Measurements from ENCODE around the gene SNAP29.
"Not testable (repeated sequence)": the region's sequence is repeated elsewhere in the genome, so short reads cannot be mapped to it uniquely, and the experiment has no call there.

The SNAP29 gene

GRCh38 chr22:20825216-20825615 is 33.6 kb upstream of the SNAP29 start:
- not testable (repeated sequence) for H3K4me3 Mint-ChIP-seq; H3K27ac Mint-ChIP-seq; H3K27me3 Mint-ChIP-seq; H3K9me3 Mint-ChIP-seq (ENCODE audit: low read depth); H3K4me1 Mint-ChIP-seq (ENCODE audit: low read depth)
- peaks cover 14% of the 10 kb centered on the region for H3K36me3 Mint-ChIP-seq

GRCh38 chr22:20825624-20826023 is 33.2 kb upstream of the SNAP29 start:
- Mint-ChIP-seq H3K9me3 (ENCODE audit: low read depth) (no peaks in the 10 kb centered on the region), H3K27me3 (no peaks in the 10 kb centered on the region), H3K4me1 (ENCODE audit: low read depth) (no peaks in the 10 kb centered on the region), H3K36me3 (peaks cover 16% of the 10 kb centered on the region), H3K27ac (no peak overlapping the region), H3K4me3 (no peak overlapping the region)

GRCh38 chr22:20826373-20827152 is 32.2 kb upstream of the SNAP29 start:
- H3K4me3 Mint-ChIP-seq; H3K4me1 Mint-ChIP-seq (ENCODE audit: low read depth); H3K27ac Mint-ChIP-seq; H3K27me3 Mint-ChIP-seq; H3K9me3 Mint-ChIP-seq (ENCODE audit: low read depth): not testable (repeated sequence)
- H3K36me3 Mint-ChIP-seq: peaks cover 16% of the 10 kb centered on the region

- no peaks in the 10 kb centered on the region for H3K4me1 Mint-ChIP-seq (ENCODE audit: low read depth)
- no peaks in the 10 kb centered on the region for H3K27me3 Mint-ChIP-seq
- H3K4me3 Mint-ChIP-seq: no peak overlapping the region
- H3K36me3 Mint-ChIP-seq: peaks cover 23% of the 10 kb centered on the region
- H3K9me3 Mint-ChIP-seq (ENCODE audit: low read depth): no peaks in the 10 kb centered on the region
- peak overlapping the region; percentile 30 for H3K27ac Mint-ChIP-seq
Observed at GRCh38 chr22:20829491-20830134, 29.2 kb upstream of the SNAP29 start.

- Mint-ChIP-seq H3K27me3 (no peaks in the 10 kb centered on the region), H3K27ac (no peak overlapping the region)
Observed at GRCh38 chr22:20833225-20833665, 25.6 kb upstream of the SNAP29 start.

GRCh38 chr22:20834206-20834605 is 24.6 kb upstream of the SNAP29 start:
- Mint-ChIP-seq H3K4me3 (no peak overlapping the region), H3K4me1 (ENCODE audit: low read depth) (peaks cover 15% of the 10 kb centered on the region), H3K27ac (no peak overlapping the region), H3K9me3 (ENCODE audit: low read depth) (no peaks in the 10 kb centered on the region), H3K27me3 (no peaks in the 10 kb centered on the region), H3K36me3 (peaks cover 15% of the 10 kb centered on the region)

More at GRCh38 chr22:20833225-20833665, 25.6 kb upstream of the SNAP29 start:
- Mint-ChIP-seq H3K36me3 (peaks cover 15% of the 10 kb centered on the region), H3K9me3 (ENCODE audit: low read depth) (no peaks in the 10 kb centered on the region), H3K4me3 (no peak overlapping the region), H3K4me1 (ENCODE audit: low read depth) (peaks cover 9% of the 10 kb centered on the region)

- Mint-ChIP-seq H3K36me3 (peaks cover 14% of the 10 kb centered on the region), H3K9me3 (ENCODE audit: low read depth) (no peaks in the 10 kb centered on the region), H3K27ac (no peak overlapping the region)
Observed at GRCh38 chr22:20834725-20835124, 24.1 kb upstream of the SNAP29 start.

GRCh38 chr22:20836987-20837823 is 21.6 kb upstream of the SNAP29 start:
- Mint-ChIP-seq H3K36me3 (peaks cover 9% of the 10 kb centered on the region), H3K9me3 (ENCODE audit: low read depth) (no peaks in the 10 kb centered on the region), H3K4me1 (ENCODE audit: low read depth) (peaks cover 41% of the 10 kb centered on the region), H3K27me3 (no peaks in the 10 kb centered on the region), H3K4me3 (no peak overlapping the region), H3K27ac (no peak overlapping the region)

More at GRCh38 chr22:20834725-20835124, 24.1 kb upstream of the SNAP29 start:
- no peak overlapping the region for H3K4me3 Mint-ChIP-seq
- H3K27me3 Mint-ChIP-seq: no peaks in the 10 kb centered on the region
- peaks cover 19% of the 10 kb centered on the region for H3K4me1 Mint-ChIP-seq (ENCODE audit: low read depth)

- H3K27ac Mint-ChIP-seq; H3K27me3 Mint-ChIP-seq; H3K9me3 Mint-ChIP-seq (ENCODE audit: low read depth); H3K36me3 Mint-ChIP-seq; H3K4me3 Mint-ChIP-seq: not testable (repeated sequence)
- peaks cover 54% of the 10 kb centered on the region for H3K4me1 Mint-ChIP-seq (ENCODE audit: low read depth)
Observed at GRCh38 chr22:20839354-20839753, 19.5 kb upstream of the SNAP29 start.

GRCh38 chr22:20839837-20840645 is 18.8 kb upstream of the SNAP29 start:
- peak overlapping the region; percentile 59 for H3K4me3 Mint-ChIP-seq
- peaks cover 61% of the 10 kb centered on the region for H3K4me1 Mint-ChIP-seq (ENCODE audit: low read depth)
- peak overlapping the region; percentile 61 for H3K27ac Mint-ChIP-seq
- H3K9me3 Mint-ChIP-seq (ENCODE audit: low read depth): no peaks in the 10 kb centered on the region
- no peaks in the 10 kb centered on the region for H3K27me3 Mint-ChIP-seq
- H3K36me3 Mint-ChIP-seq: peaks cover 2% of the 10 kb centered on the region

GRCh38 chr22:20840646-20841371 is 18.0 kb upstream of the SNAP29 start:
- Mint-ChIP-seq H3K27ac (peak overlapping the region; percentile 61), H3K9me3 (ENCODE audit: low read depth) (no peaks in the 10 kb centered on the region), H3K27me3 (no peaks in the 10 kb centered on the region), H3K36me3 (peaks cover 2% of the 10 kb centered on the region), H3K4me1 (ENCODE audit: low read depth) (peaks cover 67% of the 10 kb centered on the region), H3K4me3 (peak overlapping the region; percentile 59)

GRCh38 chr22:20843501-20843900 is 15.3 kb upstream of the SNAP29 start:
- H3K9me3 Mint-ChIP-seq (ENCODE audit: low read depth): no peaks in the 10 kb centered on the region
- no peak overlapping the region for H3K4me3 Mint-ChIP-seq
- H3K27me3 Mint-ChIP-seq: no peaks in the 10 kb centered on the region
- H3K4me1 Mint-ChIP-seq (ENCODE audit: low read depth): peaks cover 63% of the 10 kb centered on the region
- peaks cover 2% of the 10 kb centered on the region for H3K36me3 Mint-ChIP-seq
- no peak overlapping the region for H3K27ac Mint-ChIP-seq

GRCh38 chr22:20844055-20845037 is 14.5 kb upstream of the SNAP29 start:
- H3K4me3 Mint-ChIP-seq: no peak overlapping the region
- no peaks in the 10 kb centered on the region for H3K9me3 Mint-ChIP-seq (ENCODE audit: low read depth)
- H3K4me1 Mint-ChIP-seq (ENCODE audit: low read depth): peaks cover 65% of the 10 kb centered on the region
- H3K27me3 Mint-ChIP-seq: no peaks in the 10 kb centered on the region
- H3K27ac Mint-ChIP-seq: peak overlapping the region; percentile 18
- peaks cover 2% of the 10 kb centered on the region for H3K36me3 Mint-ChIP-seq
